DND-41 (cell line): ENCODE measurements around the gene IGSF9B.

ENCODE experiments used
- ATAC-seq: fragments of 200-7000 bp; cut with Tn5 transposase; 3 replicates; pipeline ENCODE4 v1.9.1; 2021; ENCODE audit warnings: low read depth; ENCODE audit not compliant: insufficient read depth
- DNase-seq: peaks from one replicate; pipeline ENCODE4 v3.0.0-alpha.2; 2020
- H2AFZ ChIP-seq: 2 replicates; pipeline ENCODE4 v1.6.0; 2012; ENCODE audit warnings: low read depth, low read length
- H3K27ac ChIP-seq: 2 replicates; pipeline ENCODE4 v1.5.1; 2012; ENCODE audit warnings: low read length, inconsistent platforms
- H3K27me3 ChIP-seq: fragments of 200-600 bp; sonication (generic); 2 replicates; pipeline ENCODE4 v1.6.0; 2012; ENCODE audit warnings: low read length, mild to moderate bottlenecking, inconsistent platforms; ENCODE audit not compliant: insufficient read depth, poor library complexity
- H3K36me3 ChIP-seq: 2 replicates; pipeline ENCODE4 v1.5.1; 2012; ENCODE audit warnings: low read length, inconsistent platforms; ENCODE audit not compliant: insufficient read depth
- H3K4me1 ChIP-seq: 2 replicates; pipeline ENCODE4 v1.5.1; 2012; ENCODE audit warnings: mild to moderate bottlenecking, low read length; ENCODE audit not compliant: insufficient read depth
- H3K4me2 ChIP-seq: 2 replicates; pipeline ENCODE4 v1.6.0; 2012; ENCODE audit warnings: mild to moderate bottlenecking, moderate library complexity, low read length, inconsistent platforms; ENCODE audit not compliant: insufficient read depth
- H3K4me3 ChIP-seq, 2 experiments: fragments of 200-600 bp in 1 of 2; shearing (Covaris generic) in 1 of 2; 2 replicates each; pipeline ENCODE4 v1.5.1; 2012 to 2016; ENCODE audit warnings: inconsistent platforms in 2 of 2, low read length in 2 of 2, mild to moderate bottlenecking in 2 of 2, low read depth in 1 of 2, moderate library complexity in 1 of 2
- H3K79me2 ChIP-seq: 2 replicates; pipeline ENCODE4 v1.6.0; 2012; ENCODE audit warnings: low read length, inconsistent platforms; ENCODE audit not compliant: insufficient read depth
- H3K9ac ChIP-seq: 2 replicates; pipeline ENCODE4 v1.6.0; 2012; ENCODE audit warnings: low read depth, mild to moderate bottlenecking, inconsistent platforms, low read length, moderate library complexity
- H3K9me3 ChIP-seq: 2 replicates; pipeline ENCODE4 v1.5.1; 2012; ENCODE audit warnings: low read length, moderate library complexity, mild to moderate bottlenecking, inconsistent platforms; ENCODE audit not compliant: insufficient read depth, severe bottlenecking
- H4K20me1 ChIP-seq: 2 replicates; pipeline ENCODE4 v1.6.0; 2012; ENCODE audit warnings: low read length; ENCODE audit not compliant: insufficient read depth
- EZH2 ChIP-seq: IDR thresholded peaks from 3 replicates; pipeline ENCODE4 v1.6.1; 2012; ENCODE audit warnings: borderline replicate concordance, low read depth, mild to moderate bottlenecking, moderate library complexity, low read length, inconsistent platforms; ENCODE audit not compliant: severe bottlenecking
- TF ChIP-seq, protein P1 (sequence below): IDR thresholded peaks from 2 replicates; pipeline ENCODE4 v1.5.1; 2012; ENCODE audit warnings: borderline replicate concordance, low read length, moderate library complexity, mild to moderate bottlenecking; ENCODE audit not compliant: poor library complexity, severe bottlenecking; ENCODE audit errors: extremely low read depth

The IGSF9B gene

DNA sequence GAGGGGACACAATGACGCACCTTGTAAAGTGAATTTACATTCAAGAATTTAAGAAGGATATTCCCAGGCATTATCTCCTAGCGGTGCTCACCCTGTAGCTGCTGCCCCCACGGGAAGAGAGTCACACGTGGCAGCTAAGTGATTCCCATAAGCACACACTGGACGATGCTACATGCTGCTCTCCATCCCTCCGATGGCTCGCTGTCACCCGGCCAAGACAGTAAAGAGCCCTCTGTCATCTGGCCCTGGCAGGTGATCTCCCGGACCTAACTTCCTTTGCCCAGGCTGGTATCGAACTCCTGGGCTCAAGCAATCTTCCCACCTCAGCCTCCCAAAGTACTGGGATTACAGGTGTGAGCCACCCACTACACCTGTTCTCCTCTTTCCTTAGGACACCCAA lies 39.9 kb upstream of the IGSF9B start:
- peaks cover under 1% of the 10 kb centered on the region; the same call in 1 of the 2 replicates for H3K4me1 ChIP-seq
- DNase-seq: no peak

DNA sequence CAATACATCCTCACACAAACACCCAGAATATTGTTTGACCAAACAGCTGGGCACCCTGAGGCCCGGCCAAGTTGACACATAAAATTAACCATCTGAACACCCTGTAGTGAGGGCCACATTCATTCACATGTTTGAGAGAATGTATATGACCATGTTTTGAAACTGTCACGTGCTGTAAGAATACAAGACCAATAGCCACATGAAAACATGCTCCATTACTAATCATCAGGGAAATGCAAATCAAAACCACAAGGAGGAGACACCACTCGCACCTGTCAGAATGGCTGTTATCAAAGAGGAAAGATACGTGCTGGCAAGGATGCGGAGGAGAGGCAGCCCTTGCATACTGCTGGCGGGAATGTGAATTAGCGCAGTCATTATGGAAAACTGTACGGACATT lies 38.3 kb upstream of the IGSF9B start:
- no peaks in the 10 kb centered on the region for H3K79me2 ChIP-seq
- no peak overlapping the region for H2AFZ ChIP-seq
- no peak for ATAC-seq
- TF ChIP-seq, protein P1, sequence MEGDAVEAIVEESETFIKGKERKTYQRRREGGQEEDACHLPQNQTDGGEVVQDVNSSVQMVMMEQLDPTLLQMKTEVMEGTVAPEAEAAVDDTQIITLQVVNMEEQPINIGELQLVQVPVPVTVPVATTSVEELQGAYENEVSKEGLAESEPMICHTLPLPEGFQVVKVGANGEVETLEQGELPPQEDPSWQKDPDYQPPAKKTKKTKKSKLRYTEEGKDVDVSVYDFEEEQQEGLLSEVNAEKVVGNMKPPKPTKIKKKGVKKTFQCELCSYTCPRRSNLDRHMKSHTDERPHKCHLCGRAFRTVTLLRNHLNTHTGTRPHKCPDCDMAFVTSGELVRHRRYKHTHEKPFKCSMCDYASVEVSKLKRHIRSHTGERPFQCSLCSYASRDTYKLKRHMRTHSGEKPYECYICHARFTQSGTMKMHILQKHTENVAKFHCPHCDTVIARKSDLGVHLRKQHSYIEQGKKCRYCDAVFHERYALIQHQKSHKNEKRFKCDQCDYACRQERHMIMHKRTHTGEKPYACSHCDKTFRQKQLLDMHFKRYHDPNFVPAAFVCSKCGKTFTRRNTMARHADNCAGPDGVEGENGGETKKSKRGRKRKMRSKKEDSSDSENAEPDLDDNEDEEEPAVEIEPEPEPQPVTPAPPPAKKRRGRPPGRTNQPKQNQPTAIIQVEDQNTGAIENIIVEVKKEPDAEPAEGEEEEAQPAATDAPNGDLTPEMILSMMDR: no peak
- TF ChIP-seq EZH2: no peak
- H3K4me3 ChIP-seq: no peak overlapping the region
- H3K4me2 ChIP-seq: no peak overlapping the region
- no peaks in the 10 kb centered on the region for H3K9me3 ChIP-seq
- no peak for DNase-seq
- H3K27me3 ChIP-seq: peaks cover 2% of the 10 kb centered on the region
- no peak overlapping the region for H3K9ac ChIP-seq
- no peak overlapping the region for H3K27ac ChIP-seq
- H3K36me3 ChIP-seq: no peaks in the 10 kb centered on the region
- H4K20me1 ChIP-seq: no peaks in the 10 kb centered on the region
- H3K4me1 ChIP-seq: peaks cover 16% of the 10 kb centered on the region

More for the DNA sequence above, 39.9 kb upstream of the IGSF9B start:
- H3K9ac ChIP-seq: no peak overlapping the region
- no peak; the same call in 2 of the 3 replicates for ATAC-seq
- H3K9me3 ChIP-seq: no peaks in the 10 kb centered on the region
- H3K4me3 ChIP-seq: no peak overlapping the region
- no peak overlapping the region for H3K4me2 ChIP-seq
- H3K79me2 ChIP-seq: no peaks in the 10 kb centered on the region
- no peaks in the 10 kb centered on the region for H3K36me3 ChIP-seq
- H3K27me3 ChIP-seq: peaks cover 2% of the 10 kb centered on the region
- no peaks in the 10 kb centered on the region for H4K20me1 ChIP-seq
- no peak overlapping the region for H3K27ac ChIP-seq
- no peak overlapping the region for H2AFZ ChIP-seq
- TF ChIP-seq, protein P1: no peak

DNA sequence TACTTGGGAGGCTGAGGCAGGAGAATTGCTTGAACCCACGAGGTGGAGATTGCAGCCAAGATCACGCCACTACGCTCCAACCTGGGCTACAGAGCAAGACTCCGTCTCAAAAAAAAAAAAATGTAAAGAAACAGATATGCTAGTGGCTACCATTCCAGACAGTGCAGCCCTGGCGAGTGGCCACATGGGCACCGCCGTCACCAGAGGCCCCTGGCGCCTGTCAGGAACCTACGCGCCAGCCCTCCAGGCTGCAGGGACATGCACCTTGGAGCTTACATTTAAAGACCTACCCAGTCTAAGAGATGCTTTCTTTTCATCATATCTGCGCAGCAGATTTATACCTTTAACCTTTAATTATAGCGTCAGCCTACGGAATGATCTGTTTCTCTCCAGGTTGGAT lies 37.2 kb upstream of the IGSF9B start:
- H3K4me3 ChIP-seq: no peak overlapping the region
- DNase-seq (no peak), ATAC-seq (no peak)
- no peaks in the 10 kb centered on the region for H3K79me2 ChIP-seq
- TF ChIP-seq EZH2: no peak
- TF ChIP-seq, protein P1: no peak
- H4K20me1 ChIP-seq: no peaks in the 10 kb centered on the region
- H3K4me1 ChIP-seq: peaks cover 16% of the 10 kb centered on the region
- no peaks in the 10 kb centered on the region for H3K36me3 ChIP-seq
- no peak overlapping the region for H3K27ac ChIP-seq
- no peak overlapping the region for H3K9ac ChIP-seq
- H3K4me2 ChIP-seq: no peak overlapping the region
- no peak overlapping the region for H2AFZ ChIP-seq
- H3K9me3 ChIP-seq: no peaks in the 10 kb centered on the region
- peaks cover 2% of the 10 kb centered on the region for H3K27me3 ChIP-seq

DNA sequence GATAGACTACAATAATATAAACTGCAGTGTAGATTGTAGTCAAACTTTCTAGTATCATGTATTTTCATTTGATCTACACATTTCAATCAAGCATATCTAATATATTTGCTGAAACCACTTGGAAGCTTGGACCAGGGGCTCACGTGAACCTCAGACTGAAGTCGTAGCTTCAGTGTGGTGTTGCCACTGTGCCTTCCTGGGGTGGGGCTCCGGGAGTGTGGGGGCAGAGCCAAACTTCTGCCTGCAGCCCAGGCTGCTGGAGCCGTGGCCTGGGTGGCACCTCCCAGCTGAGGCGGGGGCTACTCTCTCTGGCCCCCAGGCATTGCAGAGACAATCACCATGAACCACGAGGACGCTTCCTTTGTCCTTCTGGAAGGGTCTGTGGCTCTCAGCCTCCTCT lies 36.3 kb upstream of the IGSF9B start:
- peaks cover 16% of the 10 kb centered on the region for H3K4me1 ChIP-seq
- H3K9ac ChIP-seq: no peak overlapping the region
- no peaks in the 10 kb centered on the region for H3K9me3 ChIP-seq
- no peak overlapping the region for H3K4me2 ChIP-seq
- no peak overlapping the region for H2AFZ ChIP-seq
- no peaks in the 10 kb centered on the region for H4K20me1 ChIP-seq
- no peaks in the 10 kb centered on the region for H3K79me2 ChIP-seq
- no peak overlapping the region for H3K4me3 ChIP-seq
- H3K36me3 ChIP-seq: no peaks in the 10 kb centered on the region
- no peak overlapping the region for H3K27ac ChIP-seq
- no peak for DNase-seq
- TF ChIP-seq, protein P1: no peak
- TF ChIP-seq EZH2: no peak
- H3K27me3 ChIP-seq: peaks cover 2% of the 10 kb centered on the region
- no peak for ATAC-seq
